Kidney epithelial cell (primary cell): ENCODE data around the gene EFCAB11. TPM values are rescaled to one million over a fixed set of nuclear protein-coding genes. Genes with fewer than 3 reads are reported as not detected.
A peak's percentile ranks its signal among the peaks of the same experiment; 100 is the strongest.

Experiments
- DNase-seq: peaks from one replicate; pipeline ENCODE4 v3.0.0-alpha.2; 2010; ENCODE audit warnings: low read depth
- H3K27me3 ChIP-seq: 2 replicates; pipeline ENCODE4 v1.6.0; 2011; ENCODE audit warnings: low read length; ENCODE audit not compliant: control insufficient read depth, insufficient read depth
- H3K36me3 ChIP-seq: 2 replicates; pipeline ENCODE4 v1.5.1; 2011; ENCODE audit warnings: low read length; ENCODE audit not compliant: control insufficient read depth, insufficient read depth
- H3K4me3 ChIP-seq: 2 replicates; pipeline ENCODE4 v1.5.1; 2011; ENCODE audit warnings: low read depth, mild to moderate bottlenecking, control low read depth, low read length
- total RNA-seq: library from RNA; depleted of rRNA; stranded (reverse); fragments of >200 nt; gene quantifications from 2 replicates; pipeline ENCODE4 v1.2.3, GENCODE V29; 2015
- TF ChIP-seq, protein P1 (sequence below): IDR thresholded peaks from 2 replicates; pipeline ENCODE4 v1.5.1; 2011; ENCODE audit warnings: mild to moderate bottlenecking, moderate library complexity, low read length, control low read depth, inconsistent platforms; ENCODE audit not compliant: insufficient read depth, poor library complexity, severe bottlenecking

The EFCAB11 gene
- total RNA-seq, 1 donor from 2014 or later, result 12.8 TPM

DNA sequence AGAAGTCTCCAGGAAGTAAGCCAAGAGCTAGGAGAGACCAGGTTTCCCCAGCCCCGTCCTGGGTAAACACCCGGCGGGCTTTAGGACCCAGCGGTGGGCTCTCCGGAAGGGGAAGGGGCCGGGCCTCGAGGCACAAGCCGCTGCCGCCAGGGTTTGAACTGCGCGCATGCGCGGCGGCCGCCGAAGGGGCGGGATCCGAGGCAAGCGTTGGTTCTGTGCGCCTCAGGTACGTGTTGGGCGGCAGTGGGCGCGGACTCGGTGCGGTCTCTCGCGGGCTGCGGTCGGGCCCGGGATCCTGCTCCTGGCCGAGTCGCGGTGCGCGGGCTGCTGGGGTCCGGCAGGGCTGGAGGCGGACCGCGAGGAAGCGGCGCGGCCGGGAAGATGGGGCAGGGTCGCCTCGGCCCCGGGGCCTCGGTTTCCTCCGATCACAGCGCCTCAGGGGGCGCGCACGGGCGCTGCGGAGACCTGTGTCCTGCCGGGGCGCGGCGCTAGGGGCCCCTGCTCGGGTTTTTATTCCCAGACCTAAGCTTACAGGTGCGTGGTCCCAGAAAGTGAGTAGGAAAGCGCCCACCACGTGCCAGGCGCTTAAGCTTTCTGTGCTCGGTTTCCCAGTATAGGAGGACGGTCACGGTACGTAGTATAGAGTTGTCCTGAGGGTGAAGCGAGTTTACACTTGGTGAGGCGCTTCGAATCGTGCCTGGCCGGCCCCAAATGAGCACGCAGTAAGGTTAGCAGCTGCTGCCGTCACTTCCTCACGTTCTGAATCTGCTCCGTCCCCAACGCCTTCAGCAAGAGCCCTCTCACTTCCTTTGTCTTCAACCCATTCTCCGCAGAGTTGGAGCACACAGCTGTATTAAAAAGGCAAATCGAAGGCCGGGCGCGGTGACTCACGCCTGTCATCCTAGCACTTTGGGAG lies 1.5 kb upstream of the EFCAB11 start, which contains the start of gene TDP1:
TDP1 (plus strand) TSS at position 183 of the 916 bp plus-strand sequence. CDS start 7,188 bp downstream, outside the sequence.
- TF ChIP-seq, protein P1, sequence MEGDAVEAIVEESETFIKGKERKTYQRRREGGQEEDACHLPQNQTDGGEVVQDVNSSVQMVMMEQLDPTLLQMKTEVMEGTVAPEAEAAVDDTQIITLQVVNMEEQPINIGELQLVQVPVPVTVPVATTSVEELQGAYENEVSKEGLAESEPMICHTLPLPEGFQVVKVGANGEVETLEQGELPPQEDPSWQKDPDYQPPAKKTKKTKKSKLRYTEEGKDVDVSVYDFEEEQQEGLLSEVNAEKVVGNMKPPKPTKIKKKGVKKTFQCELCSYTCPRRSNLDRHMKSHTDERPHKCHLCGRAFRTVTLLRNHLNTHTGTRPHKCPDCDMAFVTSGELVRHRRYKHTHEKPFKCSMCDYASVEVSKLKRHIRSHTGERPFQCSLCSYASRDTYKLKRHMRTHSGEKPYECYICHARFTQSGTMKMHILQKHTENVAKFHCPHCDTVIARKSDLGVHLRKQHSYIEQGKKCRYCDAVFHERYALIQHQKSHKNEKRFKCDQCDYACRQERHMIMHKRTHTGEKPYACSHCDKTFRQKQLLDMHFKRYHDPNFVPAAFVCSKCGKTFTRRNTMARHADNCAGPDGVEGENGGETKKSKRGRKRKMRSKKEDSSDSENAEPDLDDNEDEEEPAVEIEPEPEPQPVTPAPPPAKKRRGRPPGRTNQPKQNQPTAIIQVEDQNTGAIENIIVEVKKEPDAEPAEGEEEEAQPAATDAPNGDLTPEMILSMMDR, result no peak
- Histone ChIP-seq H3K27me3 (no peaks in the 10 kb centered on the region), H3K4me3 (peak within 1 kb of the TSS; percentile 67), H3K36me3 (no peaks in the 10 kb centered on the region)
- DNase-seq, result peak; percentile 82

DNA sequence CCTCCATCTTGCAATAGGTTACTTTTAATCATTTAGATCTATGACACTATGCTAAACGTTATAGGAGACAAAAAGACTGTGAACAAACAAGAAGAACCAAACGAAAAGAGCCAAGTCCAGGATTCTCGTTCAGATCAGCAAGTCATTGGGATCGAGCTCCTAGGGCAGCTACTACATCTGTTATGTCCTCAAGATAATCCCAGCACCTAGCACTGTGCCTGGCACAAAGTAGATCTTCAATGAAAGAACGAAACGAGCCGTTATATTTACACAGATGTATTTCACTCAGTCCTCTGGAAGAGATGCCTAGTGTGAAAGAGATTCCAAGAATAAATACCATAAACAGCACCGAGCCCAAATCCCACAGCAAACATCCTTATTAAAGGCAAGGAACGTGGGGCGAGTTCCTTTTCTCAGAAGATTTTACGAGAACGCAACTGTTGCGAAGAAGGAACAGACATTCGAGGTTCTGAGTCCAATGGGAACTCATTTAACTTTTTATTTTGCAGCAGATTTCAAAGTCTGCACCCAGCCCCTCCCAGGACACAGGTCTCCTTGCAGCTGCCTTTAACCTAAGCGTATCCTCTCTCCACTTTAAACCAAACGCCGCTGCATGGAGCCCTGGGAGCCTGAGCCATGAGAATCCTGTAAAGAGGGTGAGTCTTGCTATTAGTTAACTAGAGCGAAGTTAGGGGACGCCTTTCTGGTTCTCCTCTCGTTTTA lies 653 bp upstream of the EFCAB11 start:
- TF ChIP-seq, protein P1, result no peak
- no peak for DNase-seq
- Histone ChIP-seq H3K36me3 (no peaks in the 10 kb centered on the region), H3K4me3 (peak overlapping the region; percentile 34), H3K27me3 (no peaks in the 10 kb centered on the region)

DNA sequence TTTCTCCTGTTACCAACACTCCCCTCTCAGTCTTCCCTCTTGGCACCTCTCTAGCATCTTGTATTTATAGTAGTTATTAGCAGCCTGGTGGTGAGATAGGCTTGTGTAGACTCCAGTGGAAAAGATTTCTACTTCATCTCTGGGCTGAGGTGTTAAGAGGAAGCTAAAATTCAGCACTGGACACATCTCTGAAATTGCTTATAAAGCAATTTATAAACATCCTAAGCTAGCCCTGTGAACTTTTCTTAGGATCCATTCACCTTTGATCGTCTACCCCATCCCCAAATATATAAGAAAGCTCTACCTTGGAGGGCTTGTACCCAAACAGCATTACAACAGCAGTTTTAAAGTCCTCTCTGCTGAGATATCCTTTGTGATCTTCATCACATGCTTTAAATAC lies 928 bp downstream of the EFCAB11 start:
- no peak for DNase-seq
- Histone ChIP-seq H3K27me3 (no peaks in the 10 kb centered on the region), H3K36me3 (no peaks in the 10 kb centered on the region), H3K4me3 (peak overlapping the region; percentile 74)
- TF ChIP-seq, protein P1, result no peak

DNA sequence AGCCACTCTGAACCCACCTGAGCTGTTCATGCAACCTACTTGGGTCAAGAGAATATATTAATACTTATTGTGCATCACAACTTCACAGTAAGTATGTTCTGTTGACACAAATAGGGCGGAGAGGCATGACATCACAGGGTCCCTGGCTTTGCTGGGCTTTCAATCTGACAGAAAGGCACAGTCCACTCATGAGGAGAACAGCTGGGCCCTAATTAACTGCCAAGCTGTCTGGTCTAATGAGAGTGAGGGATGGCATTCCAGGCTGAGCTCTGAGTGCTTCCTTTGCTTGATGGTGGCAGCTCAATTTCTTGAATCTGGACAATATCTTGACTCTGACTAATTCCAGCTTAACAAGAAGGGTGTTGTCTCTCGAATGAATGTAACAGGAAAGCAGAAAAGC lies 2.0 kb downstream of the EFCAB11 start:
- Histone ChIP-seq H3K27me3 (no peaks in the 10 kb centered on the region), H3K36me3 (no peaks in the 10 kb centered on the region), H3K4me3 (no peak overlapping the region)
- DNase-seq, result no peak
- TF ChIP-seq, protein P1, result no peak

DNA sequence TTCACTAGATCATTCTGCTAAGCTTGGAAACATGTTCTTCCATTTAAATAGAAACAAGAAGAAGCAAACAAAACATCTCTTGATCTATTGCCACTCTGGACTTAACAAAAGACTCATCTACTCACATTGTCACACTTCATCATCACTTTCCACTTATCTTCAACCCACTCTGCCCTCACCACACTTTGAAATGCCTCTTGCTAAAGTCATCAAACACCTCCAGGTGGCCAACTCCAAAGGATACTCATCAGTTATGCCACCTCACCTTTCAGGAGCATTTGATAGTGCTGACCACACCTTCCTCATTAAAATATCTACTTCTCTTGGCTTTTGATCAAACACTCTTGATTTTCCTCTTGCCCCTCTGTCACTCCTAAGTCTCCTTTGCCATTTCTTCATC lies 7.2 kb downstream of the EFCAB11 start:
- Histone ChIP-seq H3K4me3 (no peak overlapping the region), H3K36me3 (no peaks in the 10 kb centered on the region), H3K27me3 (no peaks in the 10 kb centered on the region)
- TF ChIP-seq, protein P1, result no peak
- DNase-seq, result no peak
